K562 (cell line): ENCODE data around the gene BRAP. TPM values are rescaled to one million over a fixed set of nuclear protein-coding genes. Genes with fewer than 3 reads are reported as not detected.

ENCODE experiments used
- CREBBP ChIP-seq: IDR thresholded peaks from one replicate; pipeline ENCODE4 v1.6.1; 2012; ENCODE audit warnings: low read depth, mild to moderate bottlenecking, control low read depth, inconsistent platforms, low read length
- DNMT1 ChIP-seq: fragments of 450-650 bp; IDR thresholded peaks from 2 replicates; pipeline ENCODE4 v1.6.1; 2016; ENCODE audit warnings: antibody characterized with exemption, mild to moderate bottlenecking
- ETS1 ChIP-seq: conservative IDR thresholded peaks from 2 replicates; pipeline ENCODE4 v1.6.1; 2011; ENCODE audit warnings: low read depth, mild to moderate bottlenecking, low read length; ENCODE audit not compliant: control insufficient read depth
- FOXA1 ChIP-seq: fragments of 450-650 bp; IDR thresholded peaks from 2 replicates; pipeline ENCODE4 v1.6.1; 2016; ENCODE audit warnings: mild to moderate bottlenecking, borderline replicate concordance
- KLF6 ChIP-seq: fragments of 250-450 bp; sonication (Bioruptor Pico); IDR thresholded peaks from 2 replicates; pipeline ENCODE4 v1.4.0; 2020; ENCODE audit warnings: mild to moderate bottlenecking, moderate library complexity, borderline replicate concordance
- MAFF ChIP-seq: IDR thresholded peaks from 2 replicates; pipeline ENCODE4 v1.6.1; 2012; ENCODE audit warnings: low read length, improper control_type of control experiment
- NFATC3 ChIP-seq: fragments of 450-650 bp; IDR thresholded peaks from 2 replicates; pipeline ENCODE4 v1.6.1; 2017; ENCODE audit warnings: mild to moderate bottlenecking
- POLR2A ChIP-seq: fragments of 450-650 bp; conservative IDR thresholded peaks from 2 replicates; pipeline ENCODE4 v1.6.1; 2016
- SIN3A ChIP-seq, 2 experiments: fragments of 150-350 bp in 1 of 2; IDR thresholded peaks; 2 replicates each; pipeline ENCODE4 v1.6.1; 2011 to 2016; ENCODE audit warnings: borderline replicate concordance in 2 of 2, low read depth in 2 of 2, low read length in 2 of 2, mild to moderate bottlenecking in 2 of 2, moderate library complexity in 2 of 2; ENCODE audit not compliant: control insufficient read depth in 1 of 2
- SOX6 ChIP-seq: fragments of 450-650 bp; IDR thresholded peaks from 2 replicates; pipeline ENCODE4 v1.6.1; 2014; ENCODE audit warnings: mild to moderate bottlenecking
- SPI1 ChIP-seq: IDR thresholded peaks from 2 replicates; pipeline ENCODE4 v1.6.1; 2011; ENCODE audit warnings: low read depth, low read length, control low read depth, borderline replicate concordance
- ZEB2 ChIP-seq: fragments of 450-650 bp; IDR thresholded peaks from 2 replicates; pipeline ENCODE4 v1.6.1; 2016
- ZNF407 ChIP-seq: fragments of 450-650 bp; IDR thresholded peaks from 2 replicates; pipeline ENCODE4 v1.6.1; 2016; ENCODE audit warnings: low read depth
- ZNF512 ChIP-seq: IDR thresholded peaks from 2 replicates; pipeline ENCODE4 v1.6.1; 2016; ENCODE audit warnings: missing genetic modification characterization, missing compliant biosample characterization
- ZNF592 ChIP-seq: fragments of 450-650 bp; IDR thresholded peaks from 2 replicates; pipeline ENCODE4 v1.6.1; 2017; ENCODE audit warnings: antibody characterized with exemption, mild to moderate bottlenecking
- polyA plus RNA-seq, 8 experiments: library from polyadenylated mRNA; depleted of rRNA in 4 of 8; stranded (reverse) in 5 of 8; unstranded in 3 of 8; fragments of >200 nt; fragmentation: Nextera tagmentation in 2 of 8; fragmentation: Illumina TruSeq in 1 of 8; extraction: Ambion mirVana in 2 of 8; extraction: Trizol in 1 of 8; gene quantifications; 2 replicates each; pipeline versions ENCODE4 v1.2.1 to v1.2.3, GENCODE V29; 2011 to 2014; ENCODE audit warnings: inconsistent platforms in 1 of 8, missing spikeins in 1 of 8
- total RNA-seq, 7 experiments: library from RNA; depleted of rRNA in 6 of 7; stranded (reverse); fragments of >200 nt in 6 of 7; fragmentation: Illumina TruSeq in 2 of 7; extraction: Trizol in 2 of 7; gene quantifications; 2 replicates each; pipeline versions ENCODE4 v1.2.1 to v1.2.3, GENCODE V29; 2011 to 2021; ENCODE audit warnings: low replicate concordance in 1 of 7

Gene BRAP
- total and polyA plus RNA-seq, 9 of the 15 experiments (the other 6 are each of a cell fraction or from before 2014, with no cell fraction given) = 2.2 to 32.6 (median 27.5) TPM

- TF ChIP-seq DNMT1 = no peak
- TF ChIP-seq ZEB2 = no peak
- no peak for TF ChIP-seq ZNF512 (tag)
- TF ChIP-seq ZNF407 = no peak
- TF ChIP-seq ZNF592 = no peak
- TF ChIP-seq CREBBP = no peak
- TF ChIP-seq FOXA1 = no peak
- TF ChIP-seq NFATC3 = no peak
- TF ChIP-seq KLF6 (CRISPR knock-in tag) = no peak
- TF ChIP-seq SPI1 = no peak
- no peak for TF ChIP-seq MAFF
- no peak for TF ChIP-seq SOX6
- no peak for TF ChIP-seq SIN3A (IDR thresholded peaks at IDR 0.05; ENCODE audit: borderline replicate concordance in 2 of 2, control insufficient read depth in 1 of 2, low read depth in 2 of 2, low read length in 2 of 2)
- TF ChIP-seq ETS1 = no peak
- no peak for TF ChIP-seq POLR2A
Observed at GRCh38 chr12:111705672-111706071, 19.9 kb upstream of the BRAP start (continued).
